ENCODE measurements around the gene DCBLD2.

GRCh38 chr3:98892263-98892662 is 9.2 kb downstream of the DCBLD2 start:
- TF ChIP-seq CTCF (conservative IDR thresholded peaks at IDR 0.05; ENCODE audit: low read depth, low read length) (no peak), RCOR1 (IDR thresholded peaks at IDR 0.05; ENCODE audit: insufficient replicate concordance, low read length) (no peak), RAD21 (IDR thresholded peaks at IDR 0.05; ENCODE audit: low read length) (no peak), MAFK (IDR thresholded peaks at IDR 0.05; ENCODE audit: low read depth, low read length) (no peak), CEBPB (IDR thresholded peaks at IDR 0.05; ENCODE audit: low read depth, low read length) (no peak), USF2 (IDR thresholded peaks at IDR 0.05; ENCODE audit: low read depth, low read length) (no peak), MAZ (IDR thresholded peaks at IDR 0.05; ENCODE audit: borderline replicate concordance, low read depth, low read length) (no peak), POLR2A (IDR thresholded peaks at IDR 0.05; ENCODE audit: low read depth, low read length) (no peak)
